NCI-H2227 (cell line): ENCODE measurements around the gene SLC25A2.
"Not testable (repeated sequence)": the region's sequence is repeated elsewhere in the genome, so short reads cannot be mapped to it uniquely, and the experiment has no call there.

Experiments
- DNase-seq: peaks from one replicate; lab custom pipeline; 2025; ENCODE audit not compliant: unreplicated experiment; lab: John Stamatoyannopoulos, UW

SLC25A2 gene

DNA sequence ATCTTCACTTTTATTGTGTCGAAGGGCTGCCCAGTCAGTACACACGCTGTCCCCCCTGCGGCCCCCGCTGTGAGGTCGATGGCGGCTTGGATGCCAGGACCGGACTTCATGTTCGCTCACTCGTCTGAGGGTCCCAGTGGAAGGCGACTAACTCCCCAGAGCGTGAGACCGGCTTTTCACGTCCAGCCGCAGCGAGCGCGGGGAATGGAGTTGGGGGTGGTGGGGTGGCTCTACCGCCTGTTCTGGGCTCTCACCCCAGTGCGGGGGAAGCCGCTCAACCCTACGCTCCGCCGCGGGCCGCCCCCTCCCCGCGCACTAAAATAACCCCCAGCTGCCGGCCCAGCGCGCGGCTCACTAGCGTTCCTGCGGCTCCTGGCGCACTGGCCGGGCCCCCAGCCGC, at the start of gene SLC25A2:
TSS of gene SLC25A2 (minus strand) at position 294 of the 400 bp plus-strand sequence. CDS start at position 110, 184 bp downstream.
- no peak for DNase-seq

DNA sequence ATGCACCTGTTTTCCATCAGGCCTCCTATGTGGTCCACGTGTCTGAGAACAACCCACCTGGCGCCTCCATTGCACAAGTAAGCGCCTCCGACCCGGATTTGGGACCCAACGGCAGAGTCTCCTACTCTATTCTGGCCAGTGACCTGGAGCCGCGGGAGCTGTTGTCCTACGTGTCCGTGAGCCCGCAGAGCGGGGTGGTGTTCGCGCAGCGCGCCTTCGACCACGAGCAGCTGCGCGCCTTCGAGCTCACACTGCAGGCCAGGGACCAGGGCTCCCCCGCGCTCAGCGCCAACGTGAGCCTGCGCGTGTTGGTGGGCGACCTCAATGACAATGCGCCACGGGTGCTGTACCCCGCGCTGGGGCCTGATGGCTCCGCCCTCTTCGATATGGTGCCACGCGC, 47.7 kb upstream of the SLC25A2 start:
- no peak for DNase-seq

GRCh38 chr5:141349917-141350619, 46.2 kb upstream of the SLC25A2 start, which contains the start of gene PCDHGB1:
PCDHGB1 (plus strand) TSS chr5:141350099; CDS start chr5:141350261, 162 bp downstream.
- DNase-seq = peak; percentile 71

GRCh38 chr5:141346017-141346416, 42.2 kb upstream of the SLC25A2 start:
- DNase-seq = not testable (repeated sequence)

DNA sequence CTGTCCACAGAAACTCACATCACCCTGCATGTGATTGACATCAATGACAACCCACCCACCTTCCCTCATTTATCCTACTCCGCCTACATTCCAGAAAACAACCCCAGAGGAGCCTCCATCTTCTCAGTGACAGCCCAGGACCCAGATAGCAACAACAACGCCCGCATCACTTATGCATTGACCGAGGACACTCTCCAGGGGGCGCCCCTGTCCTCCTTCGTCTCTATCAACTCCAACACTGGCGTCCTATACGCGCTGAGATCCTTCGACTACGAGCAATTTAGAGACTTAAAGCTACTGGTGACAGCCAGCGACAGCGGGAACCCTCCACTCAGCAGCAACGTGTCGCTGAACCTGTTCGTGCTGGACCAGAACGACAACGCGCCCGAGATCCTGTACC, 41.5 kb upstream of the SLC25A2 start:
- DNase-seq = no peak

- DNase-seq = no peak
These were observed 40.2 kb upstream of the SLC25A2 start for GRCh38 chr5:141343953-141344463.

DNA sequence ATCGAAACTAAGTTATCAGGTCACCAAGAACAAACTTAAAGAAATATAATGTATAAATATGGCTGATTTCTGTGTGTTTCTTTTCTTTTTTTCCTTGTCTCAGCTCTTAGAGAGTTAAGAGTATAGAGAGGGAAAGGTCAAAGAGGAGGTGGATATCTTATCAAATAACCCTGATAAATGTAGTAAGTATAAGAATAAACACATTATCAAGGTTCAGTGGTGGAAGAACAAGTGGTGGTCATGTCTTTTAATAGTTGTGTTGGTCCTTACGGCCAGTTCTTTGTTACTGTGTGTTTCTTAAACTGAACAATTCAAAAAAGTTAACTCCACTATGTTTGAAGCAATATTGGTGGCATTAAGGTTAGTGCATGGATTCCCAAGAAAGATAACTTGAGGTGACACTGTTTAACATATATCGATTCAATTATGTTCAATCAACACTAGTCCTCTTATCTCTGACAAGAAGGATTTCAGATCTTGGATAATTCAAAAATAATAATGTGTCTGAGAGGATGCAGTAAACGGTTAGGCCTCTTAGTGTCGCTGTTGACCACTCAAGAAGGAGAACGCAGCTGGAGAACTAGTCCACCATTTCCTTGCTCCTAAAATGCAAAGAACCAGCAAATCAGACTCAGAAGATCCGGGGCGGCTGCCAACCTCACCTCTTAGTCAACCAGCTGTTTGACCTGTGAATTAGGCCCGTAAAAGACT, 39.5 kb upstream of the SLC25A2 start, which contains the start of gene PCDHGA3:
TSS of gene PCDHGA3 (plus strand) at position 588 of the 711 bp plus-strand sequence. CDS start 205 bp downstream, outside the sequence.
- no peak for DNase-seq

- DNase-seq = no peak
These were observed 38.9 kb upstream of the SLC25A2 start for GRCh38 chr5:141342773-141343172.

GRCh38 chr5:141340781-141341354, 37.0 kb upstream of the SLC25A2 start:
- not testable (repeated sequence) for DNase-seq

GRCh38 chr5:141338538-141339306, 34.9 kb upstream of the SLC25A2 start, which contains the start of gene PCDHGA2:
PCDHGA2 (plus strand) TSS chr5:141338760.
- peak; percentile 33 for DNase-seq

DNA sequence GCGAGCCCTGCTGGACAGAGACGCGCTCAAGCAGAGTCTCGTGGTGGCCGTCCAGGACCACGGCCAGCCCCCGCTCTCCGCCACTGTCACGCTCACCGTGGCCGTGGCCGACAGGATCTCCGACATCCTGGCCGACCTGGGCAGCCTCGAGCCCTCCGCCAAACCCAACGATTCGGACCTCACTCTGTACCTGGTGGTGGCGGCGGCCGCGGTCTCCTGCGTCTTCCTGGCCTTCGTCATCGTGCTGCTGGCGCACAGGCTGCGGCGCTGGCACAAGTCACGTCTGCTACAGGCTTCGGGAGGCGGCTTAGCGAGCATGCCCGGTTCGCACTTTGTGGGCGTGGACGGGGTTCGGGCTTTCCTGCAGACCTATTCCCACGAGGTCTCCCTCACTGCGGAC, 28.7 kb upstream of the SLC25A2 start:
- DNase-seq = not testable (repeated sequence)

DNA sequence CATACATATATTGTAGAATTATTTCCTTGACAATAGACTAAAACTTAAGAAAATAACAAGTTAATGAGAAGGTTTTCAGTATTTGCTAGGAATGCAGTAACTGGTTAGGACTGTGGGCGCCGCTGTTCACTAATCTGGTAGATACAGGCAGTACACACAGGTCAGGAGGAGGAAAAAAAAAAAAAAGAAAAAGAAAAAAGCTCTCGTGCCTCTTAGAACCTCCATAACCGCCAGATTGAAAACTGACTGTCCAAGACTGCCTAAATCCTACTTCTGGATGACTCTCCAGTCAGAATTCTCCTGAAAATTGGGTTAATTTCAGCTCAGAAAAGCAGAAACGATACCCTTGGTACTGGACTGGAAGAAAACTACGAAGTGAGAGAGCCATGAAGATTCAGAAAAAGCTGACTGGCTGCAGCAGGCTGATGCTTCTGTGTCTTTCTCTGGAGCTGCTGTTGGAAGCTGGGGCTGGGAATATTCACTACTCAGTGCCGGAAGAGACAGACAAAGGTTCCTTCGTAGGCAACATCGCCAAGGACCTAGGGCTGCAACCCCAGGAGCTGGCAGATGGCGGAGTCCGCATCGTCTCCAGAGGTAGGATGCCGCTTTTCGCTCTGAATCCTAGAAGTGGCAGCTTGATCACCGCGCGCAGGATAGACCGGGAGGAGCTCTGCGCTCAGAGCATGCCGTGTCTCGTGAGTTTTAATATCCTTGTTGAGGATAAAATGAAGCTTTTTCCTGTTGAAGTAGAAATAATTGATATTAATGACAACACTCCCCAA, 26.6 kb upstream of the SLC25A2 start, which contains the start of gene PCDHGA1:
TSS of gene PCDHGA1 (plus strand) at position 216 of the 782 bp plus-strand sequence.
- DNase-seq = peak; percentile 3

GRCh38 chr5:141328231-141328630, 24.4 kb upstream of the SLC25A2 start:
- no peak for DNase-seq

DNA sequence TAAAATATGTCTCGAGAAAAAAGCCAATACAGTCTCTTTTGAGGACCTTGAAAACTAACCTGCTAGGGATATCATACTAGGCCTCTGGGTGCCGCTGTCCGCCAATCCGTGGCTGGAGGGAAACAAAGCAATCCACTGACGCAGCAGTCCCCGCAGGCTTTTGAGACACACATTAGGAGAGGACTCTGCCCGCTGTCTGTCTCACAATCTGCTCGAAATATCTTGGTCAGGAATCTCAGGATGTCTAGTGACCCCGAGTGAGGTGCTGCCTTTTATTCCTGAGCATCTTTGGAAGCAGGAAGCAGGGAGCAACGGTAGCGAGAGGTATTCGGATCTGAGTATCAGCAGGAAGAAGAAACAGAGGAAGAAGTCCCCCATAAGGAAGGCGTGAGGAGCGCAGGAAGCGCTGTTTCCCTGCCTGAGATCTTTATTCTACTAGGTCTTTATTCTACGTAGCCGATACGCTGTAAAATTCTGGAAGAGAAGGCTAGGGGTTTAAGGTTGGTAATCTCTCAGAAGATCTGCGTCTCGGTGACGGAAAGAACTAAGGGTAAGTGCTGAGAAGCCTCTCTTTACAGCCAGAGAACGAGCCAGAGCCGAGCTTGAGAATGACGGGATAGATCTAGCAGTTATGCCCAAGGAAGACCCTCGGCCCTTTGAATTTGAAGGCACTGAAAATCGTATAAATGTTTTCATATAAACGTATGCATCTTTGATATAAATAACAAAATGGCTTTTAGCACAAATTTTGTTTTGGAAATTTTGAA, 22.4 kb upstream of the SLC25A2 start:
- peak; percentile 62 for DNase-seq

DNA sequence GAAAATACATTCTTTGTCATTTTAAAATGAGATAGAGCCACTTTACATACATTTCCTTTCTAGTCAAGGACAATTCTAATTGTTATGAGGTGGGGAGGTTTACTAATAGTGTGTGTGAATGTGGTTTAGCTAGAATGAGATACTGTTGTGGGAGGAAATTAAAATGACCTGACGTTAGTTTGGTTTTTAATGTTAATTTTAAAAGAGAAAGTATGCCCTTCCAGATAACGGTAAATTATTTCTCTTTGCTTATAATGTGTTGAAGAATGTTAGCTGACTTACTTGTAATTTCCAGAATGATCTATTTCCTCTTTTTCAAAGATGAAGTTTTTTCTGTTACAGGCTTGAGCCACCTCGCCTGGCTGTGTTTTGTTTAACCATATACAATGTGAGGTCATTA, 18.4 kb upstream of the SLC25A2 start:
- DNase-seq = no peak

DNA sequence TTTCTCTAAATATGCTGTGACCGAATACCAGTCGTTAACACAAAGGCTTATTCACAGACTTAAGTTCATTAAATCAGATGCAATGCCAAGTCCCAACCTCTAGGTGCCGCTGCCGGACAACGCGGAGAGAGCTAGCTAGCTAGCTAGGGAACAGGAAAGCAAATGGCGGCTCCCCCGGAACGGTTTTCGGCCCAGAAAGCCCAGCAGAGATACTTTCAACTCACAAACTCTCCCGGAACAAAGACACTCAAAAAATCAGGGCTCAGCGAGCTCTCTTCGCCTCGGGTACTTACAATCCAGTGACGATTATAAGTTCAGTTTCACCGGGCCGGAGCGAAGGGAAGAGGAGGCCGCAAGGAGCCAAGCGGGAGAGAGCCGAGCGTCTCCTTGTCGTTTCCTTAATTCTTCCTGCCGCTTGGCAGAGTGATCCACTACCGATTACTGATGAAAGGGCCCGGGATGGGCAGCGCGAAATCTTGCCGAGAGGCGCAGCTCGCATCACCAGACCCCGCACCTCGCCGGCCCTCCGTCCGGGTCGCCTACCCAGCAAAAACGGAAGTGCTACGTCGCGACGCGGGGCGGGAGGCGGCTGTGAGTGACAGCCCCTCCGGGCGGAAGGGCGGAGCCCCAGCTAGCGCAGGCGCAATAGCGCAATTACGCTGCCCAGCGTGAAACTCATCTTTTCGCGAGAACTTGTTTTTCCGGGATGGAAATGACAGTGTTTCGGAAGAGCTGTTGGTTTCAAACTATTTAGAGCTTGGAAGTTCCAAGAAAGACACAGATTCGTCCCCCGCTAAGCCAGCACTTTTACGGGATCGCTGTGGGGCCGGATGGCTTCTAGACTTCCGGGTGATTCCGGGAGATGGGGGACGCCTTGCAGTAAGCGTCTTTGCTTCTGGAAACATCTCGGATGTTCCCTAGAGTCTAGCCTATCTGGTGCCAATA, 16.6 kb upstream of the SLC25A2 start, which contains the start of gene TAF7:
TSS of gene TAF7 (minus strand) at position 560 of the 945 bp plus-strand sequence. CDS start 740 bp downstream, outside the sequence.
- DNase-seq = peak; percentile 93

- DNase-seq = no peak
These were observed 15.8 kb upstream of the SLC25A2 start for GRCh38 chr5:141319699-141320098.

DNA sequence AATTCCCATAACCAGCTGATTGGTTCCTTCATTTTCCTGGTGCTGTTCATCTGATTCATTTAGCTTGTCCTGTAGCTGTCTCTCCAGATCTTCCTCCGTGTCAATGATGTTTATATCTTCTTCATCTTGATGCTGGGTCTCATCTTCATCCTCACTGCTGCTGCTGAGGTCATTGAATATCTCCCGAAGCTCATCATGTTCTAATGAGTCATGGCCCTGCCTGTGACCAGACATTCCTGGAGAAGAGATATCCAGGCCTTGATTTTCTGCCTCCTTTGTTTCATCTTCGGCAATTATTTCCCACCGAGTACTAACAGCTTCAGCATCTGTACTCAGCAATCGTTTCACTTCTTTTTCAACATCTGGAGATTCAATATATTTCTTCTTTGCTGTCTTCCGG, 15.4 kb upstream of the SLC25A2 start:
- DNase-seq = no peak
